GM12864 (cell line): ENCODE measurements around the gene CDH10.

Experiments
- DNase-seq: peaks from one replicate; pipeline ENCODE4 v3.0.0-alpha.2; 2011; ENCODE audit warnings: low read depth
- H3K4me3 ChIP-seq: 2 replicates; pipeline ENCODE4 v1.5.1; 2011; ENCODE audit warnings: mild to moderate bottlenecking, low read depth, low read length, control low read depth
- CTCF ChIP-seq: IDR thresholded peaks from 2 replicates; pipeline ENCODE4 v1.5.1; 2011; ENCODE audit warnings: low read depth, mild to moderate bottlenecking, moderate library complexity, low read length, control low read depth, inconsistent platforms; ENCODE audit errors: missing control alignments

The CDH10 gene

GRCh38 chr5:24644761-24645160, at the start of gene CDH10:
Gene CDH10, minus strand, starts transcription at chr5:24644978. Its CDS starts 51,488 bp downstream, at chr5:24593490.
- no peak for DNase-seq
- H3K4me3 ChIP-seq, result no peak within 1 kb of the TSS
- TF ChIP-seq CTCF, result no peak

- no peak overlapping the region for H3K4me3 ChIP-seq
- no peak for TF ChIP-seq CTCF
- DNase-seq, result no peak
Measured at GRCh38 chr5:24693609-24694008, 48.8 kb upstream of the CDH10 start.

GRCh38 chr5:24691074-24691473, 46.3 kb upstream of the CDH10 start:
- no peak for TF ChIP-seq CTCF
- H3K4me3 ChIP-seq, result no peak overlapping the region
- DNase-seq, result no peak

- no peak for DNase-seq
- TF ChIP-seq CTCF, result no peak
- no peak overlapping the region for H3K4me3 ChIP-seq
Measured at GRCh38 chr5:24681106-24681505, 36.3 kb upstream of the CDH10 start.

- TF ChIP-seq CTCF, result no peak
- no peak overlapping the region for H3K4me3 ChIP-seq
- no peak for DNase-seq
Measured at GRCh38 chr5:24668050-24668449, 23.3 kb upstream of the CDH10 start.

- H3K4me3 ChIP-seq, result no peak overlapping the region
- TF ChIP-seq CTCF, result no peak
- DNase-seq, result no peak
Measured at GRCh38 chr5:24649531-24649930, 4.8 kb upstream of the CDH10 start.

GRCh38 chr5:24646915-24647314, 2.1 kb upstream of the CDH10 start:
- H3K4me3 ChIP-seq, result no peak overlapping the region
- DNase-seq, result no peak
- TF ChIP-seq CTCF, result no peak
